ENCODE results near the gene SBF1.

GRCh38 chr22:50522806-50523438 lies 48.1 kb upstream of the SBF1 start:
- TF ChIP-seq CTCF (IDR thresholded peaks at IDR 0.05) (no peak), POLR2AphosphoS5 (IDR thresholded peaks at IDR 0.05) (no peak), EP300 (IDR thresholded peaks at IDR 0.05) (no peak), POLR2A (IDR thresholded peaks at IDR 0.05) (no peak)
